ENCODE results near the gene EEF2KMT. TPM values are rescaled to one million over a fixed set of nuclear protein-coding genes. Genes with fewer than 3 reads are reported as not detected.
"Not testable (repeated sequence)": the region's sequence is repeated elsewhere in the genome, so short reads cannot be mapped to it uniquely, and the experiment has no call there.

The EEF2KMT gene
- total RNA-seq, 3 donors from 2014 or later: 19.8 to 30.2 (median 27.3) TPM

DNA sequence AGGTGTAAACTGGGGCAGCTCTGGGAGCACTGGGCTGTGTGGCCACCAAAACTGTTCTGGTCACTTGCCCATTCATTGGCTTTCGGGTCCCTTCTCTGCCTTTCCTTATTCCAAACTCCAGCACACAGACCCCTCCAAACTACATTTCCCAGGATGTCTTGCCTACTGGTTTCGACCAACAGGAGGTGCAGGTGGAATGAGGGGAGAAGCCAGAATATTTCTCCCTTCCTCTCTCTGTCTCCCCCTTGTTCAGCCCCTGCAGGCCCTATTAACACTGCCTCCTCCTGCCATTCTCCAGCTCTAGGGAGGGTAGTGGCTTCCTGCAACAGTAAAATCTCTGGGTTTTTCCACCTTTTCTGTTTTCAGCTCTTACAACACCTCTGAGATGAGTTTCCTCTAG is 50.7 kb downstream of the EEF2KMT start:
- peaks cover 2% of the 10 kb centered on the region for H3K36me3 Mint-ChIP-seq (ENCODE audit: insufficient read depth)
- no peak for DNase-seq
- no peaks in the 10 kb centered on the region for H3K4me1 Mint-ChIP-seq (ENCODE audit: low read depth)
- ATAC-seq: no peak
- H3K4me3 Mint-ChIP-seq: no peak overlapping the region
- peaks cover 2% of the 10 kb centered on the region for H3K27me3 Mint-ChIP-seq (ENCODE audit: low read depth)
- peaks cover 9% of the 10 kb centered on the region for H3K9me3 Mint-ChIP-seq

DNA sequence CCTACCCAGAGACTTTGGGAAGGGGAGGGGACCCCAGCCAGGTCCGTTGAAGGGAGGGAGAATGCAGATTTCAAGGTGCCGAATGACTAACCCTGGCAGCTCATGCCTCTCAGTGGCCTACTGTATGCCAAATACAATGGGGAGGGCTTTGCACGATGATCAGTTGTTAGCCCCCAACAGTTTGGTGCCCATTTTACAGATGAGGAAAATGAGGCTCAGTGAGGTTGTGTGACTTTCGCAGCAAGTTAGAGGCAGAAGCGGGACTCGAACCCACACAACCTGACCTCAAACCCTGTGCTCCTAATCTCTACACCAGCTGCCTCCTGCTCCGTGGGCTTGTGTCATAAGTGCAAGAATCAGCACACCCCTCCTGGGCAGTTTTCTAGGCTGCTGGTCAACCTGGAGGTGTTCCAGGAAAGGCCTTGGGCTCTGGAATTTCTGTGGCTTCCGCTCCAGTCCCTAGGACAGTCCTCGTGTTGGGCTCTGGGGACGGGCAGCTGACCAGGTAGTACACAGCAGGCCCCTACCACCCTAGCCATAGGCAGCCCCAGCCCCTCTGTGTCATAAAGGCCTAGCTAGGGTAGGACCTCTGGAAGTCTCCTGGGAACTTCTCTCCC is 52.0 kb downstream of the EEF2KMT start:
- ATAC-seq (no peak), DNase-seq (no peak)
- Mint-ChIP-seq H3K4me1 (ENCODE audit: low read depth) (no peaks in the 10 kb centered on the region), H3K36me3 (ENCODE audit: insufficient read depth) (peaks cover 2% of the 10 kb centered on the region), H3K9me3 (peaks cover 2% of the 10 kb centered on the region), H3K27me3 (ENCODE audit: low read depth) (peaks cover 7% of the 10 kb centered on the region), H3K4me3 (no peak overlapping the region)

DNA sequence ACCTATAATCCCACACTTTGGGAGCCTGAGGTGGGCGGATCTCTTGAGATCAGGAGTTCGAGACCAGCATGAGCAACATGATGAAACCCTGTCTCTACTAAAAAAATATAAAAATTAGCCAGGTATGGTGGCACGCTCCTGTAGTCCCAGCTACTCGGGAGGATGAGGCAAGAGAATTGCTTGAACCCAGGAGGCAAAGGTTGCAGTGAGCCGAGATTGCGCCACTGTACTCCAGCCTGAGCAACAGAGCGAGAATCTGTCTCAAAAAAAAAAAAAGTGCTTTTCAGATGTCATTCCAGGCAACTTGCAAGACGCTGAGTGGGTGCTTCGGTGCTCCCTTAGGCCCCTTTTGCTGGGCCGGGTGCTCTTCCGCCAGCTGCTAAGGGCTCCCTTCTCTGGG is 53.0 kb downstream of the EEF2KMT start:
- H3K4me3 Mint-ChIP-seq; H3K9me3 Mint-ChIP-seq; ATAC-seq; H3K36me3 Mint-ChIP-seq (ENCODE audit: insufficient read depth); H3K27me3 Mint-ChIP-seq (ENCODE audit: low read depth); H3K4me1 Mint-ChIP-seq (ENCODE audit: low read depth); DNase-seq: not testable (repeated sequence)

DNA sequence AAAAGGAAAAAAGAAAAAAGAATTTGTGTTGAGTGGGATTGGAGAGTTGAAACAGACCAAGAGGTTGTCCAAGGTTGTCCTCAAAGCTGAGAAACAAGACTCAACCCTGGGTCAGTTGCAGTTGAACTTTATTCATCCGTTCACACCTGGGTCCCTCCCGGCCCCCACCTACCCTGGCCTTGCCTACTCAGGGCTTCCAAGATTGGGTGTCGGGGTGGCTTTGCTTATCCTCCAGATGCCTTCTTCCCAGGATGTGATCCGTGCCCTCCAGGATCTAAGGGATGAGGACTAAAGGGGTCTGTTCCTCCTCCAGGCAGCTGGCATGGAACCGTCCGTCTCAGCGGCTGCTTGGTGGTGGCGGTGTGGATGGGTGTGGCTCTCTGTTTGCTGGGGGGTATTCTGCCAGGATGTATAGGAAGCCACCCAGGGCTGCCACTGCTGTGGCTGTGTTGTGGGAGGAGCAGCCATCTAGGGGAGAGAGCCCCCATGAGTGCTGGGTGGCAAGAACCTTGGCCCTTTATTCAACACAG is 53.5 kb downstream of the EEF2KMT start:
- DNase-seq: no peak
- H3K27me3 Mint-ChIP-seq (ENCODE audit: low read depth): peaks cover 7% of the 10 kb centered on the region
- H3K4me3 Mint-ChIP-seq: no peak overlapping the region
- H3K9me3 Mint-ChIP-seq: no peaks in the 10 kb centered on the region
- H3K36me3 Mint-ChIP-seq (ENCODE audit: insufficient read depth): peaks cover 2% of the 10 kb centered on the region
- no peak for ATAC-seq
- H3K4me1 Mint-ChIP-seq (ENCODE audit: low read depth): no peaks in the 10 kb centered on the region

DNA sequence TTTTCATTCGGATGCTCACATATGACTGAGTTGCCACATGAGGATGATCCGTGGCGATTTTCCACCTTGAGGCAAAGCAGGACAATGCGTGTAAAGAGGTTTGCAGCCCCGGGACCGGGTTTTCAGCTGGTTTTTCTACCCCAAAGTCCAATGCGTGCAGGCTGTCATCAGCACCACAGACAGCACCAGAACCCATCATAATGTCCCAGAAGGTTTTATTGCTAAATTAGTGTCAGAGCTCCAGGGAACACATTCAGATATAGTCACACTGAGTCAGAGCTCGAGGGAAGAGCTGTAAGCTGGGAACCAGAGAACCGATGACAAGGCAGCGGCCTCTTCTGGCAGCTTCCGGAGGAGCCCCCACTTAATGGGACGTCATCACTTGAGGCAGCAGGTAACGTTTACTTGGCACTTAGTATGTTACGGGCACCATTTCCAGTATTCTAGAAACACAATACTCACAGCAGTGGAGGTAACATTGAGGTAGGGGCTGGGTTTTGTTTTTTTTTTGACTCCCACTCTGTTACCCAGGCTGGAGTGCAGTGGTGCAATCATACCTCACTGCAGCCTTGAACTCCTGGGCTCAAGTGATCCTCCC is 54.9 kb downstream of the EEF2KMT start:
- Mint-ChIP-seq H3K27me3 (ENCODE audit: low read depth) (peaks cover 7% of the 10 kb centered on the region), H3K36me3 (ENCODE audit: insufficient read depth) (peaks cover 2% of the 10 kb centered on the region), H3K4me3 (no peak overlapping the region), H3K9me3 (no peaks in the 10 kb centered on the region), H3K4me1 (ENCODE audit: low read depth) (no peaks in the 10 kb centered on the region)
- ATAC-seq: no peak
- no peak for DNase-seq

DNA sequence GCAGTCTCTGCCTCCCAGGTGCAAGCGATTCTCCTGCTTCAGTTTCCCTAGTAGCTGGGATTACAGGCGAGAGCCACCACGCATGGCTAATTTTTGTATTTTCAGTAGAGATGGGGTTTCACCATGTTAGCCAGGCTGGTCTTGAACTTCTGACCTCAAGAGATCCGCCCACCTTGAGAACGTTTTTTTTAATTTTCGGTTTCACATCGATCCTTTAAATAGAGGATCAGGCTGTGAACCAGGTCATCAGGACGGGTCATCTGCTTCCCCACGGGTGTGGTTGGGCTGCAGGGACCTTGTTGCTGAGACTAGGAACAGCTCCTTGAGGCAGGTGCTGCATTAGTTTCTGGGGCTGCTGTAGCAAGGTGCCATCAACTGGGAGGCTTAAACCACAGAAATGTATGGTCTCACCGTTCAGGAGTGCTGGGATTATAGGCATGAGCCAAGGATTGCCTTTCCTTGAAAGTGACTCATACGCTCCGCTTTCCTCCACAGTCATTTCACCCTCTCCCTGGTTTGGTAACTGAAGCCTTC is 55.9 kb downstream of the EEF2KMT start:
- ATAC-seq (no peak), DNase-seq (no peak)
- no peaks in the 10 kb centered on the region for H3K9me3 Mint-ChIP-seq
- H3K4me1 Mint-ChIP-seq (ENCODE audit: low read depth): no peaks in the 10 kb centered on the region
- H3K27me3 Mint-ChIP-seq (ENCODE audit: low read depth): peaks cover 7% of the 10 kb centered on the region
- peaks cover 2% of the 10 kb centered on the region for H3K36me3 Mint-ChIP-seq (ENCODE audit: insufficient read depth)
- H3K4me3 Mint-ChIP-seq: no peak overlapping the region

DNA sequence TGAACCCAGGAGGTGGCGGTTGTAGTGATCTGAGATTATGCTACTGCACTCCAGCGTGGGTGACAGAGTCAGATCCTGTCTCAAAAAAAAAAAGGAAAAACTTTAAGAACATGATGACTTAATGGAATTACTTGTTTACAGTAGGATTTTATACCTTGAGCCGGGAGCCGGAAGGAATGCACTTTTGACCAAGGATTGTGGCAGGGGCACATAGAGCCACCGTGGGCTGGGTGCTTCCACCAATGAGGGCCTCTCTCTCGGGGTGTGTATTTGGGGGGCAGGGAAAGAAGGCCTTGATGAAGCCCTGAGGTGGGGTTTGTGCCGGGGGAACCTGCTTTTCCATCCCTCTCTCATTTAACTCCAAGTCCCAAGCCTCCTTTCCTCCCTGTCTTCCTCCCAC is 57.1 kb downstream of the EEF2KMT start:
- Mint-ChIP-seq H3K36me3 (ENCODE audit: insufficient read depth) (peaks cover 2% of the 10 kb centered on the region), H3K4me1 (ENCODE audit: low read depth) (no peaks in the 10 kb centered on the region), H3K9me3 (no peaks in the 10 kb centered on the region), H3K27me3 (ENCODE audit: low read depth) (peaks cover 6% of the 10 kb centered on the region), H3K4me3 (no peak overlapping the region)
- DNase-seq: no peak
- ATAC-seq: no peak

DNA sequence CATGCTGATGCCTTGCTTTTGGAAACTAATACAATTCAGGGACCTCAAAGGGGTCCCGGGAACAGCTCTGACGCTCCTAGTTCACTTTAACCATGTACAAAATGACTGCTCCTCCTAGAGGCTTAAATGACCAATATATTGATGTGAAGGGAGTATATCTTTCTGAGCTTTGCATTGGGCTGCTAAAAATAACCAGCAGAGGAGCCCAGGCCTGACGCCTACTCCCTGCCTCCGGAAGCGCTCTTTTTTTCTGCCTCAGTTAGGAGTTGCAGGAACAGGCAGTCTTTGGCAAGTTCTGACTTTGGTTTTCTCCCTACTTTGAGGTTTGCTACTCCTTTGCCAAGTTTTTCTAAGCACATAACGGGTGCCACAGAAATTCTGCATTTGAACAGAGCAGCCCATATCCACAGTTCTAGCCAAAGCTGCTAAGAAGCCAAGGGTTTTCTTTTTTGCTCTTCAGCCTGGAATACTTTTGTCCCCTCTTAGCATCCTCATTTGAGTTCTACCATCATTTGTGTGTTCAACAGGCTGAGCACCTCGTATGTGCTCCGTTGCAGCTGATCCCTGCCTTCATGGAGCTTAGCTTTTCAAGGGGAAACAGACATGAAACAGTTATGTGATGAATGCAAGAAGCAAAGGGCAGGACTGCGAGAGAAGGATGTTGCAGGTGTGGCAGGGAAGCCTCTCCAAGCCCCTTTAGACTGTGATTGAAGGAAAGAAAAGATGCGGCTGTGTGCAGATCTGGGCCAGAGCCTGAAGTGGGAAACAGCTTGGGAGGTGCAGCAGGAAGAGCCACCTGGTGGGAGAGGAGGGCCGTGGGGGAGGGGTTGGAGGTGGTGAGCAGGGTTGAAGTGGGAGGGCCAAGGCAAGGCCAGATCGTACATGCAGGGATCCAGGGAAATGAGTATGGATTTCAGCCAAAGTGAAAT is 61.1 kb downstream of the EEF2KMT start:
- no peak for DNase-seq
- Mint-ChIP-seq H3K4me3 (no peak overlapping the region), H3K27me3 (ENCODE audit: low read depth) (peaks cover 6% of the 10 kb centered on the region), H3K4me1 (ENCODE audit: low read depth) (peaks cover 18% of the 10 kb centered on the region), H3K36me3 (ENCODE audit: insufficient read depth) (no peaks in the 10 kb centered on the region), H3K9me3 (no peaks in the 10 kb centered on the region)
- no peak for ATAC-seq

DNA sequence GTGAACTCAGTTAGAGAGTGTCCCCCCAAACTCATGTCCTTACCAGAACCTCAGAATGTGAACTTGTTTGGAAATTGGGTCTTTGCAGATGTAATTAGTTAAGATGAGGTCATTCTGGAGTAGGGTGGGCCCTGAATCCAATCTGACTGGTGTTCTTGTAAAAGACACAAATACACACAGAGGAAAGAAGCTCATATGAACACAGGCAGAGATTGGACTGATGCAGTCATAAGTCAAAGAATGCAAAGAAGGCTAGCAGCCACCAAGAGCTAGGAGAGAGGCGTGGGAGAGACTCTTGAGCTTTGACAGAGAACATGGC is 61.7 kb downstream of the EEF2KMT start:
- Mint-ChIP-seq H3K9me3 (no peaks in the 10 kb centered on the region), H3K4me1 (ENCODE audit: low read depth) (peaks cover 18% of the 10 kb centered on the region), H3K4me3 (no peak overlapping the region), H3K27me3 (ENCODE audit: low read depth) (peaks cover 2% of the 10 kb centered on the region), H3K36me3 (ENCODE audit: insufficient read depth) (no peaks in the 10 kb centered on the region)
- no peak for ATAC-seq
- DNase-seq: no peak

Other genes starting within 250 kb of the EEF2KMT start
- gene PPL, start 160.6 kb downstream of the EEF2KMT start, total RNA-seq: under 1 TPM; 0.08 to 0.11 (median 0.08) TPM
- not detected for gene SEC14L5, start 139.5 kb downstream of the EEF2KMT start, total RNA-seq
- gene NAGPA, start 63.9 kb downstream of the EEF2KMT start, total RNA-seq: 10 to 100 TPM; 18.6 to 23.5 (median 21.6) TPM
- not detected for gene C16orf89, start 31.8 kb downstream of the EEF2KMT start, total RNA-seq
- 10 to 100 TPM; 51.7 to 59.1 (median 54.9) TPM for gene ALG1, start 26.0 kb downstream of the EEF2KMT start, total RNA-seq

Data from activated T-cell treated with anti-CD3 and anti-CD28 coated beads, Interleukin-2, amount 50 U/mL, for 4 hours (primary cell).